Head of caudate nucleus (tissue), 42 donors: ENCODE measurements around the gene RPL37A.

Experiments used
- DNase-seq, 42 donors: peaks; one replicate each; pipeline versions ENCODE4 v3.0.0 to v3.0.0-alpha.2; 2020 to 2021; ENCODE audit warnings: mixed read lengths in 7 of 42
- intact Hi-C: fragments of 100-400 bp; cut with DNase I; formaldehyde crosslinking; loops from one replicate; pipeline ENCODE4 v1.15.0; 2022

RPL37A gene

GRCh38 chr2:216498379-216499352 lies at the start of gene RPL37A:
Gene RPL37A (plus strand): TSS chr2:216498844. CDS start chr2:216498875, 31 bp downstream.
- DNase-seq, result peak; percentile 87 to 97 (median 94)

GRCh38 chr2:216450346-216450745 lies 48.3 kb upstream of the RPL37A start:
- no peak for DNase-seq
- intact Hi-C loops, result no loop called here

More at GRCh38 chr2:216498379-216499352, at the start of gene RPL37A:
- intact Hi-C loops, result loop anchor here (5.0 kb wide), 1 partner anchor 76 kb away; no protein-coding TSS in a partner anchor

GRCh38 chr2:216450784-216451183 lies 47.9 kb upstream of the RPL37A start:
- no peak for DNase-seq
- intact Hi-C loops, result no loop called here

GRCh38 chr2:216453955-216454614 lies 44.6 kb upstream of the RPL37A start:
- intact Hi-C loops, result no loop called here
- DNase-seq, result no peak

- intact Hi-C loops, result no loop called here
- no peak for DNase-seq
Measured at GRCh38 chr2:216463148-216463547, 35.5 kb upstream of the RPL37A start.

GRCh38 chr2:216464104-216464720 lies 34.4 kb upstream of the RPL37A start:
- intact Hi-C loops, result no loop called here
- DNase-seq, result no peak

- intact Hi-C loops, result no loop called here
- no peak for DNase-seq
Measured at GRCh38 chr2:216465579-216466195, 33.0 kb upstream of the RPL37A start.

GRCh38 chr2:216467845-216468244 lies 30.8 kb upstream of the RPL37A start:
- no peak for DNase-seq
- intact Hi-C loops, result no loop called here

- intact Hi-C loops, result no loop called here
- DNase-seq, result no peak
Measured at GRCh38 chr2:216469661-216470060, 29.0 kb upstream of the RPL37A start.

- DNase-seq, result no peak
- intact Hi-C loops, result no loop called here
Measured at GRCh38 chr2:216473187-216473586, 25.5 kb upstream of the RPL37A start.

GRCh38 chr2:216474925-216475670 lies 23.5 kb upstream of the RPL37A start:
- intact Hi-C loops, result no loop called here
- DNase-seq, result no peak

GRCh38 chr2:216475767-216476166 lies 22.9 kb upstream of the RPL37A start:
- no peak for DNase-seq
- intact Hi-C loops, result no loop called here

- no peak for DNase-seq
- intact Hi-C loops, result no loop called here
Measured at GRCh38 chr2:216477283-216478035, 21.2 kb upstream of the RPL37A start.

- peak in 38 of 42 donors; percentile 23 to 91 (median 65) for DNase-seq
- intact Hi-C loops, result no loop called here
Measured at GRCh38 chr2:216478151-216478550, 20.5 kb upstream of the RPL37A start.

GRCh38 chr2:216478791-216479190 lies 19.9 kb upstream of the RPL37A start:
- intact Hi-C loops, result no loop called here
- peak in 1 of 42 donors; percentile 36 for DNase-seq

- intact Hi-C loops, result no loop called here
- peak in 2 of 42 donors; percentile 20 to 37 for DNase-seq
Measured at GRCh38 chr2:216480221-216480620, 18.4 kb upstream of the RPL37A start.

GRCh38 chr2:216482640-216483039 lies 16.0 kb upstream of the RPL37A start:
- intact Hi-C loops, result no loop called here
- peak in 1 of 42 donors; percentile 17 for DNase-seq

- intact Hi-C loops, result no loop called here
- DNase-seq, result peak in 1 of 42 donors; percentile 19
Measured at GRCh38 chr2:216485237-216485636, 13.4 kb upstream of the RPL37A start.
